ENCODE results near the gene B3GNT9.

GRCh38 chr16:67117716-67118115 lies 33.1 kb downstream of the B3GNT9 start:
- TF ChIP-seq, protein P1, sequence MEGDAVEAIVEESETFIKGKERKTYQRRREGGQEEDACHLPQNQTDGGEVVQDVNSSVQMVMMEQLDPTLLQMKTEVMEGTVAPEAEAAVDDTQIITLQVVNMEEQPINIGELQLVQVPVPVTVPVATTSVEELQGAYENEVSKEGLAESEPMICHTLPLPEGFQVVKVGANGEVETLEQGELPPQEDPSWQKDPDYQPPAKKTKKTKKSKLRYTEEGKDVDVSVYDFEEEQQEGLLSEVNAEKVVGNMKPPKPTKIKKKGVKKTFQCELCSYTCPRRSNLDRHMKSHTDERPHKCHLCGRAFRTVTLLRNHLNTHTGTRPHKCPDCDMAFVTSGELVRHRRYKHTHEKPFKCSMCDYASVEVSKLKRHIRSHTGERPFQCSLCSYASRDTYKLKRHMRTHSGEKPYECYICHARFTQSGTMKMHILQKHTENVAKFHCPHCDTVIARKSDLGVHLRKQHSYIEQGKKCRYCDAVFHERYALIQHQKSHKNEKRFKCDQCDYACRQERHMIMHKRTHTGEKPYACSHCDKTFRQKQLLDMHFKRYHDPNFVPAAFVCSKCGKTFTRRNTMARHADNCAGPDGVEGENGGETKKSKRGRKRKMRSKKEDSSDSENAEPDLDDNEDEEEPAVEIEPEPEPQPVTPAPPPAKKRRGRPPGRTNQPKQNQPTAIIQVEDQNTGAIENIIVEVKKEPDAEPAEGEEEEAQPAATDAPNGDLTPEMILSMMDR (IDR thresholded peaks at IDR 0.05): no peak
- TF ChIP-seq ZFX (IDR thresholded peaks at IDR 0.05; ENCODE audit: borderline replicate concordance): no peak

All from 22Rv1 (cell line).